OCI-LY7 (cell line): ENCODE data around the gene FCHSD2. TPM values are rescaled to one million over a fixed set of nuclear protein-coding genes. Genes with fewer than 3 reads are reported as not detected.

Experiments
- BruUV-seq: library from RNA; stranded (reverse); fragments of 400-500 nt; replicated peaks from 2 replicates; lab custom pipeline; 2021; lab: Mats Ljungman, UMichigan
- CTCF ChIA-PET: fragments of 300-600 bp; sonication (Branson Sonifier 250); formaldehyde crosslinking; loops from one replicate; lab custom pipeline; 2022; ENCODE audit warnings: antibody characterized with exemption; ENCODE audit not compliant: unreplicated experiment; lab: Charles Lee
- POLR2A ChIA-PET: fragments of 300-600 bp; sonication (Branson Sonifier 250); formaldehyde crosslinking; loops from one replicate; lab custom pipeline; 2022; ENCODE audit warnings: antibody characterized with exemption; lab: Charles Lee
- DNase-seq: peaks from one replicate; pipeline ENCODE4 v3.0.0-alpha.2; 2015; ENCODE audit warnings: low spot score
- H2AFZ ChIP-seq: fragments of 200-600 bp; sonication (generic), shearing (Covaris generic); 2 replicates; pipeline ENCODE4 v1.6.1; 2014; ENCODE audit warnings: mild to moderate bottlenecking, antibody characterized with exemption, low read length, moderate library complexity
- H3K27ac ChIP-seq: fragments of 200-600 bp; sonication (generic); 2 replicates; pipeline ENCODE4 v1.5.1; 2014; ENCODE audit warnings: mixed run types, low read depth, mild to moderate bottlenecking, moderate library complexity, low read length, inconsistent platforms; ENCODE audit not compliant: poor library complexity, severe bottlenecking
- H3K36me3 ChIP-seq: fragments of 200-600 bp; sonication (generic); 2 replicates; pipeline ENCODE4 v1.6.1; 2014; ENCODE audit warnings: mild to moderate bottlenecking, antibody characterized with exemption, low read length, moderate library complexity, mixed read lengths; ENCODE audit not compliant: insufficient read depth
- H3K4me1 ChIP-seq: fragments of 200-600 bp; sonication (generic); 2 replicates; pipeline ENCODE4 v1.5.1; 2014; ENCODE audit warnings: mild to moderate bottlenecking, low read length; ENCODE audit not compliant: insufficient read depth, poor library complexity, severe bottlenecking
- H3K4me2 ChIP-seq: fragments of 200-600 bp; sonication (generic); 2 replicates; pipeline ENCODE4 v1.6.1; 2014; ENCODE audit warnings: mild to moderate bottlenecking, low read length
- H3K4me3 ChIP-seq: fragments of 200-600 bp; sonication (generic); 2 replicates; pipeline ENCODE4 v1.5.1; 2014; ENCODE audit warnings: mild to moderate bottlenecking, low read depth, low read length; ENCODE audit not compliant: poor library complexity, severe bottlenecking
- H3K79me2 ChIP-seq: fragments of 200-600 bp; sonication (generic); 2 replicates; pipeline ENCODE4 v1.6.1; 2016; ENCODE audit warnings: low read depth, mild to moderate bottlenecking, low read length, moderate library complexity, mixed read lengths; ENCODE audit not compliant: insufficient read depth
- H3K9me2 ChIP-seq: fragments of 200-600 bp; sonication (generic); 2 replicates; pipeline ENCODE4 v1.6.1; 2016; ENCODE audit warnings: mild to moderate bottlenecking, low read length, mixed read lengths; ENCODE audit not compliant: insufficient read depth
- H3K9me3 ChIP-seq: fragments of 200-600 bp; sonication (generic); 2 replicates; pipeline ENCODE4 v1.6.1; 2014; ENCODE audit warnings: mild to moderate bottlenecking, mixed run types, low read length, mixed read lengths
- H4K20me1 ChIP-seq: fragments of 200-600 bp; sonication (generic); 2 replicates; pipeline ENCODE4 v1.6.1; 2014; ENCODE audit warnings: mild to moderate bottlenecking, antibody characterized with exemption, low read length, moderate library complexity, mixed read lengths; ENCODE audit not compliant: insufficient read depth
- EZH2phosphoT487 ChIP-seq: fragments of 200-600 bp; sonication (generic); IDR thresholded peaks from 2 replicates; pipeline ENCODE4 v1.6.1; 2018; ENCODE audit warnings: low read depth, borderline replicate concordance, mild to moderate bottlenecking, mixed run types, antibody characterized with exemption, low read length, moderate library complexity, mixed read lengths
- intact Hi-C: fragments of 100-400 bp; cut with micrococcal nuclease; formaldehyde crosslinking; loops from one replicate; pipeline ENCODE4 v1.10.0; 2022; ENCODE audit not compliant: unreplicated experiment
- total RNA-seq, 2 experiments: library from RNA; depleted of rRNA in 1 of 2; stranded (reverse); fragments of >200 nt in 1 of 2; shearing (Covaris generic) in 1 of 2; gene quantifications; 2 replicates each; pipeline ENCODE4 v1.2.3, GENCODE V29; 2014 to 2022
- TF ChIP-seq, protein P1 (sequence below): fragments of 200-600 bp; sonication (generic); conservative IDR thresholded peaks from 2 replicates; pipeline ENCODE4 v1.5.1; 2014; ENCODE audit warnings: mild to moderate bottlenecking, antibody characterized with exemption, low read length, moderate library complexity, mixed read lengths

FCHSD2 gene
- total RNA-seq, 2 experiments from 2014 or later = 39.0 to 147 TPM

DNA sequence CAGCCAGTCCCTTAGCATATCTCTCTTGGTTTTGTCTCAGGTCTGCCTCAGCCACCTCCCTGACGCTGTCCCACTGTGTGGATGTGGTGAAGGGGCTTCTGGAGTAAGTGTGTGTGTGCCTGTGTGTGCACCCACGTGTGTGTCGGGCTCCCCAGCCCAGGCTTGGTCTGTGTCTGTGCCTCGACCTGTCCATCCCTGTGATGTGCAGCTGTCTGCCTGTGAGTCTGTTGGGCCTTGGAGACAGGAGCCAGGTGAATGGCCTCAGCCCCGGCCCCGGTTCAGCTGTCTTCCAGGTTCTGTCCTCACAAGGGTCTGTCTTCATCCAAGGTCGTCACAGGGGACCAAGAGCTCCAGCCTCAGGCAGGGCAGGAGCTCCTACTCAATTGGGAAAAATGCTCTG, 318.1 kb downstream of the FCHSD2 start:
- Histone ChIP-seq H3K27ac (peak overlapping the region; percentile 24), H4K20me1 (no peaks in the 10 kb centered on the region), H3K36me3 (peaks cover 87% of the 10 kb centered on the region)

GRCh38 chr11:72823105-72823804, 318.9 kb downstream of the FCHSD2 start:
- Histone ChIP-seq H3K9me3 (no peaks in the 10 kb centered on the region), H3K4me1 (peaks cover 21% of the 10 kb centered on the region), H3K9me2 (no peaks in the 10 kb centered on the region), H2AFZ (no peak overlapping the region), H4K20me1 (no peaks in the 10 kb centered on the region), H3K4me2 (peak overlapping the region; percentile 48; the same call in 1 of the 2 replicates), H3K27ac (peak overlapping the region; percentile 59), H3K36me3 (peaks cover 87% of the 10 kb centered on the region), H3K79me2 (no peaks in the 10 kb centered on the region), H3K4me3 (no peak overlapping the region)
- CTCF ChIA-PET = no interaction called here
- POLR2A ChIA-PET = interaction anchor here (0.5 kb wide), 1 partner anchor 9 kb away, joined by 3 read pairs; no protein-coding TSS in a partner anchor
- intact Hi-C loops = no loop called here
- TF ChIP-seq, protein P1, sequence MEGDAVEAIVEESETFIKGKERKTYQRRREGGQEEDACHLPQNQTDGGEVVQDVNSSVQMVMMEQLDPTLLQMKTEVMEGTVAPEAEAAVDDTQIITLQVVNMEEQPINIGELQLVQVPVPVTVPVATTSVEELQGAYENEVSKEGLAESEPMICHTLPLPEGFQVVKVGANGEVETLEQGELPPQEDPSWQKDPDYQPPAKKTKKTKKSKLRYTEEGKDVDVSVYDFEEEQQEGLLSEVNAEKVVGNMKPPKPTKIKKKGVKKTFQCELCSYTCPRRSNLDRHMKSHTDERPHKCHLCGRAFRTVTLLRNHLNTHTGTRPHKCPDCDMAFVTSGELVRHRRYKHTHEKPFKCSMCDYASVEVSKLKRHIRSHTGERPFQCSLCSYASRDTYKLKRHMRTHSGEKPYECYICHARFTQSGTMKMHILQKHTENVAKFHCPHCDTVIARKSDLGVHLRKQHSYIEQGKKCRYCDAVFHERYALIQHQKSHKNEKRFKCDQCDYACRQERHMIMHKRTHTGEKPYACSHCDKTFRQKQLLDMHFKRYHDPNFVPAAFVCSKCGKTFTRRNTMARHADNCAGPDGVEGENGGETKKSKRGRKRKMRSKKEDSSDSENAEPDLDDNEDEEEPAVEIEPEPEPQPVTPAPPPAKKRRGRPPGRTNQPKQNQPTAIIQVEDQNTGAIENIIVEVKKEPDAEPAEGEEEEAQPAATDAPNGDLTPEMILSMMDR = no peak
- no peak for TF ChIP-seq EZH2phosphoT487
- no peak for DNase-seq
- no TSS peak for BruUV-seq

More for the DNA sequence above, 318.1 kb downstream of the FCHSD2 start:
- no peak overlapping the region for H3K4me3 ChIP-seq
- no peak for DNase-seq
- BruUV-seq = no TSS peak
- CTCF ChIA-PET = no interaction called here
- no peaks in the 10 kb centered on the region for H3K9me3 ChIP-seq
- no peak overlapping the region for H2AFZ ChIP-seq
- peaks cover 22% of the 10 kb centered on the region for H3K4me1 ChIP-seq
- no peaks in the 10 kb centered on the region for H3K9me2 ChIP-seq
- intact Hi-C loops = loop anchor here (1.0 kb wide), 1 partner anchor 25 kb away; no protein-coding TSS in a partner anchor
- no peaks in the 10 kb centered on the region for H3K79me2 ChIP-seq
- TF ChIP-seq EZH2phosphoT487 = no peak
- TF ChIP-seq, protein P1 = no peak
- POLR2A ChIA-PET = no interaction called here
- H3K4me2 ChIP-seq = no peak overlapping the region
